BLaER1 (cell line): ENCODE measurements around the gene F7.

Experiments used
- H3K27ac ChIP-seq: shearing (Covaris generic); formaldehyde crosslinking; 2 replicates; pipeline ENCODE4 v1.8.1; 2022
- H3K27me3 ChIP-seq: shearing (Covaris generic); formaldehyde crosslinking; 2 replicates; pipeline ENCODE4 v1.8.1; 2022
- H3K36me3 ChIP-seq: shearing (Covaris generic); formaldehyde crosslinking; 2 replicates; pipeline ENCODE4 v1.8.1; 2022
- H3K4me1 ChIP-seq: shearing (Covaris generic); formaldehyde crosslinking; 2 replicates; pipeline ENCODE4 v1.8.1; 2022
- H3K4me2 ChIP-seq: shearing (Covaris generic); formaldehyde crosslinking; 2 replicates; pipeline ENCODE4 v1.8.1; 2022
- H3K4me3 ChIP-seq: shearing (Covaris generic); formaldehyde crosslinking; 2 replicates; pipeline ENCODE4 v1.8.1; 2022
- H3K9ac ChIP-seq: shearing (Covaris generic); formaldehyde crosslinking; 2 replicates; pipeline ENCODE4 v1.8.1; 2022
- H3K9me3 ChIP-seq: shearing (Covaris generic); formaldehyde crosslinking; 2 replicates; pipeline ENCODE4 v1.8.1; 2022
- H4K20me1 ChIP-seq: shearing (Covaris generic); formaldehyde crosslinking; 2 replicates; pipeline ENCODE4 v1.8.1; 2022
- Cebpa-rat ChIP-seq: shearing (Covaris generic); IDR thresholded peaks from 2 replicates; pipeline ENCODE4 v1.8.1; 2022

The F7 gene

GRCh38 chr13:113169277-113170272 lies 64.0 kb downstream of the F7 start:
- no peak for TF ChIP-seq Cebpa-rat
- Histone ChIP-seq H3K27me3 (peaks cover 12% of the 10 kb centered on the region), H3K4me2 (no peak overlapping the region), H3K27ac (no peak overlapping the region), H3K4me3 (no peak overlapping the region), H3K9me3 (no peaks in the 10 kb centered on the region), H3K9ac (no peak overlapping the region), H3K36me3 (peaks cover 46% of the 10 kb centered on the region), H3K4me1 (peaks cover 19% of the 10 kb centered on the region), H4K20me1 (no peaks in the 10 kb centered on the region; the same call in 1 of the 2 replicates)
